Esophagus squamous epithelium (tissue), 5 donors: ENCODE results near the gene TBC1D1. TPM values are rescaled to one million over a fixed set of nuclear protein-coding genes. Genes with fewer than 3 reads are reported as not detected.

Experiments
- DNase-seq: peaks from one replicate; lab custom pipeline; 2025; lab: John Stamatoyannopoulos, UW
- H3K27ac ChIP-seq, 4 donors: fragments of 200-600 bp; sonication (generic); one replicate each; pipeline ENCODE4 v1.5.1; 2016 to 2019; ENCODE audit warnings: mild to moderate bottlenecking in 1 of 4
- H3K27me3 ChIP-seq, 4 donors: fragments of 200-600 bp; sonication (generic); 1 replicate in 3 of 4; 2 replicates in 1 of 4; pipeline versions ENCODE4 v1.5.1 to v1.6.0; 2017 to 2021; ENCODE audit warnings: antibody characterized with exemption in 1 of 4
- H3K36me3 ChIP-seq, 3 donors: fragments of 200-600 bp; sonication (generic); one replicate each; pipeline ENCODE4 v1.5.1; 2016 to 2019
- H3K4me1 ChIP-seq, 3 donors: fragments of 200-600 bp; sonication (generic); one replicate each; pipeline ENCODE4 v1.5.1; 2017 to 2019
- H3K4me3 ChIP-seq, 4 donors: fragments of 200-600 bp; sonication (generic); 1 replicate in 3 of 4; 2 replicates in 1 of 4; pipeline ENCODE4 v1.5.1; 2016 to 2019; ENCODE audit warnings: mild to moderate bottlenecking in 2 of 4, moderate library complexity in 1 of 4
- H3K9me3 ChIP-seq, 3 donors: fragments of 200-600 bp; sonication (generic); one replicate each; pipeline ENCODE4 v1.5.1; 2016 to 2019
- POLR2A ChIP-seq, 4 donors: fragments of 450-650 bp; IDR thresholded peaks; one replicate each; pipeline ENCODE4 v1.6.1; 2017; ENCODE audit warnings: antibody characterized with exemption in 4 of 4, mild to moderate bottlenecking in 4 of 4, moderate library complexity in 3 of 4
- WGBS, 2 donors: methylation state at CpG; one replicate each; pipeline ENCODE4 v1.1.5; 2018; 5-methylcytosine and 5-hydroxymethylcytosine counted together
- intact Hi-C: fragments of 100-400 bp; cut with DNase I; formaldehyde crosslinking; loops from one replicate; pipeline ENCODE4 v1.15.0; 2022
- total RNA-seq, 4 donors: library from RNA; depleted of rRNA; stranded (reverse); fragments of >200 nt; gene quantifications; one replicate each; pipeline ENCODE4 v1.1.0, GENCODE V29; 2016
- TF ChIP-seq, protein P1 (sequence below), 6 experiments: fragments of 450-650 bp in 4 of 6; fragments of 200-600 bp in 2 of 6; sonication (generic) in 2 of 6; IDR thresholded peaks; one replicate each; pipeline ENCODE4 v1.5.1; 2016 to 2019; ENCODE audit warnings: antibody characterized with exemption in 6 of 6, mild to moderate bottlenecking in 4 of 6, moderate library complexity in 4 of 6
- donor health status: DM: yes; HTN: yes; CAD: no.

Gene TBC1D1
- total RNA-seq, 4 donors from 2014 or later, result 6.9 to 44.6 (median 25.6) TPM

DNA sequence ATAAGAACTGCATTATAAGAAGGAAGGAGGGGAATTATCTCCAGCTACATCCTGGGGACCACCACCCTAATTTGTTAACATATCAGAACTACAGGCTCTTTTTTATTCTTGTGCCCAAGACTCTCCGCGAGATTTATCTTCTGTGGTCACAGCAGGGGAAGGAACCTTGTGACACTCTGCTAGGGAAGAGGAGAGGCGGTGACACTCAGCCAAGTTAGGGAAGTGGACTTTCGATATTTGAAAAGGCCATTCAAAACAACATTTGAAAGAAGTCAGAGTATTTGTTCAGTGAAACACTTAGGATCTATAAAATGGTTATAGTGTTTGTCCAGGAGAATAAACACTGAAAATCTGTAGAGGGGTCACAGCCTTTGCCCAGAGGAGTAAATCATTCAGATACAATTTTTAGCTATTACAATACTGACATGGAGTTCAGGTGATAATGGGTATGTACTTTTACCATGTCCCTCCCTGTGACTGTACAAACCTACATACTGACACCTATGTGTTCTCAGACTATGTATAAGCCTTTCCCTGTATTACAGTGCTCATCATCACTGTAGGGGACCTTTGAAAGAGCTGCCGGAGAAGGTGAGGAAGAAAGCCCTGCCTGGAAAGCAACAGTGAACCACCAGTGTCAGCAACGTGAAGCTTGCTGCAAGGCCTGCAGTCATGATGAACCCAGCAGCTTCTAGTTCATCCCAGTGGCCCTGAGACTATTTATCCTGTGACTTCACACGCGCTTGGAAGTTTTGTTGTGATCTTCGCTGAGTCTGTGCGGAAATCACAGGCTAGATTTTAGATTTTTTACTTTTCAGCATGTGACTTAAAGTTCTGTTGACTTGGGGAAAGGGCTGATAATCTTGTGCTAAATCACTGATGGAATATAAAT, 60.8 kb downstream of the TBC1D1 start:
- Histone ChIP-seq H3K4me1 (no peaks in the 10 kb centered on the region), H3K27me3 (no peaks in the 10 kb centered on the region), H3K9me3 (no peaks in the 10 kb centered on the region), H3K36me3 (no peaks in the 10 kb centered on the region), H3K27ac (no peak overlapping the region), H3K4me3 (no peak overlapping the region)
- no peak for DNase-seq
- intact Hi-C loops, result no loop called here
- WGBS, 2 donors, result 82% methylated on average over 10 of the region's 10 CpGs
- TF ChIP-seq, protein P1, sequence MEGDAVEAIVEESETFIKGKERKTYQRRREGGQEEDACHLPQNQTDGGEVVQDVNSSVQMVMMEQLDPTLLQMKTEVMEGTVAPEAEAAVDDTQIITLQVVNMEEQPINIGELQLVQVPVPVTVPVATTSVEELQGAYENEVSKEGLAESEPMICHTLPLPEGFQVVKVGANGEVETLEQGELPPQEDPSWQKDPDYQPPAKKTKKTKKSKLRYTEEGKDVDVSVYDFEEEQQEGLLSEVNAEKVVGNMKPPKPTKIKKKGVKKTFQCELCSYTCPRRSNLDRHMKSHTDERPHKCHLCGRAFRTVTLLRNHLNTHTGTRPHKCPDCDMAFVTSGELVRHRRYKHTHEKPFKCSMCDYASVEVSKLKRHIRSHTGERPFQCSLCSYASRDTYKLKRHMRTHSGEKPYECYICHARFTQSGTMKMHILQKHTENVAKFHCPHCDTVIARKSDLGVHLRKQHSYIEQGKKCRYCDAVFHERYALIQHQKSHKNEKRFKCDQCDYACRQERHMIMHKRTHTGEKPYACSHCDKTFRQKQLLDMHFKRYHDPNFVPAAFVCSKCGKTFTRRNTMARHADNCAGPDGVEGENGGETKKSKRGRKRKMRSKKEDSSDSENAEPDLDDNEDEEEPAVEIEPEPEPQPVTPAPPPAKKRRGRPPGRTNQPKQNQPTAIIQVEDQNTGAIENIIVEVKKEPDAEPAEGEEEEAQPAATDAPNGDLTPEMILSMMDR (IDR thresholded peaks at IDR 0.05), result no peak
- no peak for TF ChIP-seq POLR2A (IDR thresholded peaks at IDR 0.05)

DNA sequence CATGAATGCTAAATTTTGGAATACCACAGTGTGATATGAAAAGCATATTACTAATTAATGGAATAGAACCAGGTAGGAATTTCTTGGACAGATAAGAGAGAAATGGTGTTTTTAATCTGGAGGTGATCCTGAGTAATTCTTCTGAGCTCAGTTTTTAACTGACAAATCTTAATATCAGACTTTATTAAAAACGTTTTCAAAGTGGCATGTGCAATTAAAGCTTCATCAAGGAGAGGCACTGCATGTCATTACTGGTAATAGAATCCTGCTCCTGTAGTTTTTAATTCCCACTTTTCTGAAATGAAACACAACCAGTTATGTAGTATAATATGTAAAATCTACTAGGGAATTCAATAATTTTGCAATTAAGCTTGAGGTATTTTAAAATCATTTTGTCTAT, 62.3 kb downstream of the TBC1D1 start:
- Histone ChIP-seq H3K36me3 (no peaks in the 10 kb centered on the region), H3K27me3 (no peaks in the 10 kb centered on the region), H3K9me3 (no peaks in the 10 kb centered on the region), H3K4me1 (no peaks in the 10 kb centered on the region), H3K4me3 (no peak overlapping the region), H3K27ac (no peak overlapping the region)
- intact Hi-C loops, result no loop called here
- 19 to 33% methylated on average over 1 of the region's 1 CpG for WGBS, 2 donors
- no peak for DNase-seq
- TF ChIP-seq POLR2A (IDR thresholded peaks at IDR 0.05), result no peak
- TF ChIP-seq, protein P1 (IDR thresholded peaks at IDR 0.05), result no peak

DNA sequence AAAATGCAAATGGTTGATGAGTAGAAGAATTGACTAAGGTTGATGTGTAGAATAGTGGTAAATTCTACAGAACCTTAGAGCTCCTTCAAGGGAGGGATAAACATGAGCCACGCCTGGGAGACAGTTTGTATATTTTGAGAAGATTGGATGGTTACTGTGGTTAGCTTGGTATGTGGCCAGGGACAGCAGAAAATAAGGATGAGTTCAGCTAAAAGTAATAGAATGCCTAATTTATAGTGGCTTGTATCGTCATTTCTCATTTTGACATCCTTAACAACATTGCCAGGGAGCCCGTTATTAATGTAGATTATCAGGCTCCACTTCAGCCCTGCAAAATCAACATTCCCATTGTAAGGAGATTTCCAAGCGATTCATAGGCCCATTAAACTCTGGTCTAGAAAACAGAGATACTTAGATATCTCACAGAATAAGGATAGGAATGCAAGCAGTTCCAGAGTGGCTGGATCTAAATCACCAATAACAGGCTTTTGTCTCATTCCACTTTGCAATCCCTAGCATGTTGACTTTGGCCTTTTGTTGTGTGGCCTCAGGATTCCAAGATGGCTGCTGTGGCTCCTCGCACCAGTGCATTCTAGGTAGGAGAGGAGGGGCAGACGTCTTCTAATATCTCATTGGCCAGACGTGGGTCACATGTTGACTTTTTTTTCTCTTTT, 62.9 kb downstream of the TBC1D1 start:
- TF ChIP-seq POLR2A (IDR thresholded peaks at IDR 0.05), result no peak
- TF ChIP-seq, protein P1 (IDR thresholded peaks at IDR 0.05), result no peak
- intact Hi-C loops, result no loop called here

DNA sequence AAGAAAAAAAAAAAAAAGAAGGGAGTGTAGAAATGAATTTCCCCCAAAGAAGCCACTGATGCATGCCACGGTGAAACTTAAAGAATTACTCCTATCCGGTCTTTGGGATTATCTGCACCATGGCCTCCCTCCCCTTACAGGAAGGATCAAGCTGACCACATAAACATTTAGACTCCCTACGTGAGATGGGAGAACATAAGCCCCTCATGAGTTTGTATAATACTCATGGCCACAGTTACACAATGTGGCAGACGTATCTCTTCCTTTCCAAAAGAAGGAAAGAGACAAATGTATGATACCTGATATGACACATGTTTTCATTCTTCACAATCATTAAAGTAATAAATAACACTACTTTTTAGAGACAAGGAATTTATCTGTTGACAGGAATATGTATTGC, 66.1 kb downstream of the TBC1D1 start:
- 62 to 75% methylated on average over 4 of the region's 4 CpGs for WGBS, 2 donors

More for the DNA sequence above, 62.9 kb downstream of the TBC1D1 start:
- no peaks in the 10 kb centered on the region for H3K4me1 ChIP-seq
- peak overlapping the region in 1 of 4 donors; percentile 24 for H3K27ac ChIP-seq
- no peaks in the 10 kb centered on the region for H3K27me3 ChIP-seq
- H3K36me3 ChIP-seq, result no peaks in the 10 kb centered on the region
- no peak overlapping the region for H3K4me3 ChIP-seq
- no peak for DNase-seq
- 58 to 69% methylated on average over 7 of the region's 7 CpGs for WGBS, 2 donors
- no peaks in the 10 kb centered on the region for H3K9me3 ChIP-seq

More for the DNA sequence above, 66.1 kb downstream of the TBC1D1 start:
- Histone ChIP-seq H3K4me3 (no peak overlapping the region), H3K36me3 (no peaks in the 10 kb centered on the region), H3K9me3 (no peaks in the 10 kb centered on the region), H3K27ac (no peak overlapping the region), H3K27me3 (no peaks in the 10 kb centered on the region), H3K4me1 (no peaks in the 10 kb centered on the region)
- TF ChIP-seq, protein P1 (IDR thresholded peaks at IDR 0.05), result no peak
- no peak for TF ChIP-seq POLR2A (IDR thresholded peaks at IDR 0.05)
- intact Hi-C loops, result no loop called here
- DNase-seq, result no peak
